HUES48 (cell line): Measurements from ENCODE around the gene CNOT2.
"Not testable (repeated sequence)": the region's sequence is repeated elsewhere in the genome, so short reads cannot be mapped to it uniquely, and the experiment has no call there.

Experiments used
- H3K27ac ChIP-seq: one replicate; pipeline ENCODE4 v1.7.0; 2013; ENCODE audit warnings: low read depth, low read length, inconsistent platforms
- H3K27me3 ChIP-seq: 2 replicates; pipeline ENCODE4 v1.6.1; 2013; ENCODE audit warnings: mild to moderate bottlenecking, low read length; ENCODE audit not compliant: control insufficient read depth, insufficient read depth
- H3K36me3 ChIP-seq: 2 replicates; pipeline ENCODE4 v1.6.1; 2013; ENCODE audit warnings: low read length; ENCODE audit not compliant: control insufficient read depth, insufficient read depth
- H3K4me1 ChIP-seq: 2 replicates; pipeline ENCODE4 v1.6.1; 2013; ENCODE audit warnings: mild to moderate bottlenecking, low read length; ENCODE audit not compliant: control insufficient read depth, insufficient read depth
- H3K4me3 ChIP-seq: 2 replicates; pipeline ENCODE4 v1.5.1; 2013; ENCODE audit warnings: mild to moderate bottlenecking, low read depth, low read length
- H3K9ac ChIP-seq: 2 replicates; pipeline ENCODE4 v1.6.1; 2013; ENCODE audit warnings: mild to moderate bottlenecking, low read depth, low read length, moderate library complexity
- H3K9me3 ChIP-seq: 2 replicates; pipeline ENCODE4 v1.6.1; 2013; ENCODE audit warnings: low read length; ENCODE audit not compliant: control insufficient read depth, insufficient read depth

The CNOT2 gene

GRCh38 chr12:70271025-70271424 lies 27.8 kb downstream of the CNOT2 start:
- Histone ChIP-seq H3K9ac (no peak overlapping the region), H3K4me1 (peaks cover 14% of the 10 kb centered on the region), H3K4me3 (no peak overlapping the region), H3K27me3 (no peaks in the 10 kb centered on the region), H3K27ac (no peak overlapping the region), H3K36me3 (no peaks in the 10 kb centered on the region), H3K9me3 (no peaks in the 10 kb centered on the region)

DNA sequence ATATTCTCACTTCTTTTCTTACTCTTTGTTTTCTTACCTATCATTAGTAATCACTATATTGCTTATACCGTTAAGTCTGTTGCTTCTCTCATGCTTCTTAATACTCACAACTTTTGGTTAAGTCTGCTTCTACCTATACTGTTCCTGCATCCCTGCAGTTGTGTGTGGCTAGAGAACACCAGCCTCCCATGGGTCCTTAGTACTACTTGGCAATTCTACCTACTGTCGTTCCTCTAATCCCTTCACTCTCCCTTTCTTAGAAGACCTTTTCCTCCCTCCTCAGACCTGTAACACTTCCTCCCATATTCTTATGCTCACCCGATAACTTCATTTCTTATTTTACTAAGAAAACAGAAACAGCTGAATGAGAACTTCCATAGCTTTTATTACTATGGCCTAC lies 29.3 kb downstream of the CNOT2 start:
- H3K9ac ChIP-seq = no peak overlapping the region
- H3K27me3 ChIP-seq = no peaks in the 10 kb centered on the region
- H3K27ac ChIP-seq = no peak overlapping the region
- no peaks in the 10 kb centered on the region for H3K9me3 ChIP-seq
- H3K4me3 ChIP-seq = no peak overlapping the region
- no peaks in the 10 kb centered on the region for H3K36me3 ChIP-seq
- peaks cover 13% of the 10 kb centered on the region for H3K4me1 ChIP-seq

GRCh38 chr12:70275045-70275444 lies 31.8 kb downstream of the CNOT2 start:
- Histone ChIP-seq H3K4me1 (peaks cover 13% of the 10 kb centered on the region), H3K36me3 (peaks cover 21% of the 10 kb centered on the region), H3K27ac (no peak overlapping the region), H3K9ac (no peak overlapping the region), H3K27me3 (no peaks in the 10 kb centered on the region), H3K9me3 (no peaks in the 10 kb centered on the region), H3K4me3 (no peak overlapping the region)

GRCh38 chr12:70277973-70278372 lies 34.7 kb downstream of the CNOT2 start:
- H3K9me3 ChIP-seq = no peaks in the 10 kb centered on the region
- peaks cover 13% of the 10 kb centered on the region for H3K4me1 ChIP-seq
- H3K36me3 ChIP-seq = peaks cover 32% of the 10 kb centered on the region
- no peak overlapping the region for H3K4me3 ChIP-seq
- H3K27ac ChIP-seq = no peak overlapping the region
- H3K27me3 ChIP-seq = no peaks in the 10 kb centered on the region
- no peak overlapping the region for H3K9ac ChIP-seq

DNA sequence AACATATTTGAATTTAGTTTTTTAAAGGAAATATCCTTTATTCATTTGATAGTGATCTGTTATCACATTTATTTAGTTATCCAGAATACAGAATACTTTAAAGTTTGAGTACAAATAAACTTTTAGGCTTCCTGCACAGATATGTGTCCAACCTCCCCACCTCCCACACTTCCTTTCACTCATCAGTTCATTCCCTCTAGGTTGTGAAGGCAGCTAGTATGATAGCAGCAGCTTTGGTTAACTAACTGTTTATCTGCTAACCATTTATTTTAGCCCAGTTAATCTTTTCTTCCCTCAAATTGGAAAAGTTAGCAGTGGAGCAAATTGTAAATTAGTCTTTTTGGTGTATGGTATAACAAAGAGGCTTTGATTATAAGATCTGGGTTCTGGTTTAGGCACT lies 35.7 kb downstream of the CNOT2 start:
- Histone ChIP-seq H3K9ac (no peak overlapping the region), H3K4me1 (peaks cover 12% of the 10 kb centered on the region), H3K9me3 (no peaks in the 10 kb centered on the region), H3K4me3 (no peak overlapping the region), H3K27me3 (no peaks in the 10 kb centered on the region), H3K27ac (no peak overlapping the region), H3K36me3 (peaks cover 32% of the 10 kb centered on the region)

- Histone ChIP-seq H3K4me1 (peaks cover under 1% of the 10 kb centered on the region; the same call in 1 of the 2 replicates), H3K4me3 (no peak overlapping the region), H3K9me3 (no peaks in the 10 kb centered on the region), H3K9ac (no peak overlapping the region), H3K36me3 (peaks cover 33% of the 10 kb centered on the region), H3K27me3 (no peaks in the 10 kb centered on the region), H3K27ac (no peak overlapping the region)
These were observed 40.0 kb downstream of the CNOT2 start for GRCh38 chr12:70283232-70283631.

GRCh38 chr12:70288817-70289216 lies 45.6 kb downstream of the CNOT2 start:
- peaks cover 26% of the 10 kb centered on the region for H3K4me1 ChIP-seq
- H3K36me3 ChIP-seq = peaks cover 3% of the 10 kb centered on the region
- no peak overlapping the region for H3K4me3 ChIP-seq
- H3K9me3 ChIP-seq = no peaks in the 10 kb centered on the region
- no peak overlapping the region for H3K9ac ChIP-seq
- H3K27ac ChIP-seq = no peak overlapping the region
- no peaks in the 10 kb centered on the region for H3K27me3 ChIP-seq

GRCh38 chr12:70290116-70290515 lies 46.9 kb downstream of the CNOT2 start:
- no peak overlapping the region for H3K9ac ChIP-seq
- H3K4me1 ChIP-seq = peaks cover 26% of the 10 kb centered on the region
- H3K9me3 ChIP-seq = no peaks in the 10 kb centered on the region
- peaks cover 3% of the 10 kb centered on the region for H3K36me3 ChIP-seq
- H3K27me3 ChIP-seq = no peaks in the 10 kb centered on the region
- H3K27ac ChIP-seq = peak overlapping the region; percentile 52
- H3K4me3 ChIP-seq = no peak overlapping the region

DNA sequence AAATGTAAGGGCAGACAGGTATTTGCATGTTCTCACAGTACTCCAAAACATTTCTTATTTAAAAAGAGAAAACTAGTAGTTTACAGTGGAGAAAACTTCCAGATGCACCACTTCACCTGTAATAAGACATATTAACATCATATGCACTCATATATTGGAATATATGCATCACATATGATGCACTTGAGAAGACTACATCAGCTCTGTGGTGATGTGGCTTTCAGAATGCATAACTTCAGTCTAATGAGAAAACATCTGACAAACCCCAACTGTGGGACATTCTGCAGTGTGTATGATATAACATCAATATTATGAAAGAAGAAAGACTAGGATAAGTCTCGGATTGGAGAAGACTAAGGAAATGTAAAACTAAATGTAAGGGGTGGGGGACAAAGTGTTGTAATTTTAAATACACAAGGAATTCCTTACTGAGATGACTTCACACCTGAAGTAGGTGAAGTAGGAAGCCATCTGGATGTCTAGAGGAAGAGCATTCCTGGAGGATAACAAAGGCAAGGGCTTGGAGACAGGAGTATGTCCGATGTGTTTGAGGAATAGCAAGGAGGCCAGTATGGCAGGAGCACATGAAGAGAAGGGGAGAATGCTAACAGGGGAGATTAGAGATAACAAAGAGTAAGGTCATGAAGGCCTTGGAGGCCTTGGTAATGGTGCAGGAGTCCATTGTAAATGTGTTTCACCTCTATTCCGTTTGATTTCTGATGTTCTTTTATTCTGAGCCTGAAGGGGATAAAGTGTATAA lies 49.0 kb downstream of the CNOT2 start:
- Histone ChIP-seq H3K4me1 (peaks cover 26% of the 10 kb centered on the region), H3K27ac (no peak overlapping the region), H3K4me3 (no peak overlapping the region), H3K27me3 (no peaks in the 10 kb centered on the region), H3K36me3 (no peaks in the 10 kb centered on the region), H3K9me3 (no peaks in the 10 kb centered on the region), H3K9ac (no peak overlapping the region)

GRCh38 chr12:70304684-70305555 lies 61.7 kb downstream of the CNOT2 start:
- not testable (repeated sequence) for H3K9ac ChIP-seq, H3K4me3 ChIP-seq, H3K4me1 ChIP-seq, H3K36me3 ChIP-seq, H3K9me3 ChIP-seq, H3K27ac ChIP-seq, H3K27me3 ChIP-seq

GRCh38 chr12:70305794-70306193 lies 62.6 kb downstream of the CNOT2 start:
- Histone ChIP-seq H3K4me1 (no peaks in the 10 kb centered on the region), H3K4me3 (no peak overlapping the region), H3K27me3 (no peaks in the 10 kb centered on the region), H3K36me3 (peaks cover 2% of the 10 kb centered on the region), H3K9ac (no peak overlapping the region), H3K27ac (no peak overlapping the region), H3K9me3 (no peaks in the 10 kb centered on the region)
